ENCODE data around the gene TAP1.
"Not testable (repeated sequence)": the region's sequence is repeated elsewhere in the genome, so short reads cannot be mapped to it uniquely, and the experiment has no call there.

The TAP1 gene

GRCh38 chr6:32815996-32816395, 37.5 kb downstream of the TAP1 start:
- DNase-seq (ENCODE audit: low read depth): no peak
- H3K4me3 ChIP-seq (ENCODE audit: low read depth, low read length): no peak overlapping the region

DNA sequence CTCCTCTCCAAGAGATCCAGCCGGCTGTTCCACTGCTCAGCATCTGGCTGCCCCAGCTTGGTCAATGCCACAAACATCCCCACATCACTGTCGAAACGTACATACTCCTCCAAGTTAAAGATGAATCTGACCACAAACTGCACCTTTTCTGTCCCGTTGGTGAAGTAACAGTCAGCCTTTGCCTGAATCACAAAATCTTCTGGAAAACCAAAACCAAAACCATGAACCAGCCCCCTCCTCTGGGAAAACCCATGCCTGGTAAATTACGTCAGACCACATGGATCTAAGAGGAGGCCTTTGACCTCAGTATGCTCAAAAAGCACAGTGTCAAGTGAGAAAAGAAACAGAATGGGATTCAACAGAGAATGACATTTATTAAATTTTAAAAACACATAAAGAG, 38.4 kb downstream of the TAP1 start:
- peak; percentile 62 for DNase-seq (ENCODE audit: low read depth)
- H3K4me3 ChIP-seq (ENCODE audit: low read depth, low read length): no peak overlapping the region

DNA sequence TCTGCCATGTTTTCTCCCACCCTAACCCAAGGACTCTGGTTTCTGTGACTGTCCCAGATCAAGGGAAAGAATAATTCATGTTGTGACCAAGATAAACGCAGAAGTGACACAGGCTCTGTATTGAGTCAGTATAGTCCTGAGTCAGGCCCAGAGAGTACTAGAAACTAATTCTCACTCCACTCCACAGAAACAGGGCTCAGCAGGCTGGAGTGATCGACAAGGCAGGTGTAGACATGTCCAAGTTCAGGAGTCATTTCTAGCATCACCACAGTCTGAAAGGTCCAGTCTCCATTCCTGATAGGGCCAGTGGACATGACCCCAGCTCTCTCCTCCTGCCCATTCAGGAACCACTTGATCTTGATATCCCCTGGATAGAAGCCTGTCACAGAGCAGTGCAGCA, 39.4 kb downstream of the TAP1 start:
- DNase-seq (ENCODE audit: low read depth): no peak

DNA sequence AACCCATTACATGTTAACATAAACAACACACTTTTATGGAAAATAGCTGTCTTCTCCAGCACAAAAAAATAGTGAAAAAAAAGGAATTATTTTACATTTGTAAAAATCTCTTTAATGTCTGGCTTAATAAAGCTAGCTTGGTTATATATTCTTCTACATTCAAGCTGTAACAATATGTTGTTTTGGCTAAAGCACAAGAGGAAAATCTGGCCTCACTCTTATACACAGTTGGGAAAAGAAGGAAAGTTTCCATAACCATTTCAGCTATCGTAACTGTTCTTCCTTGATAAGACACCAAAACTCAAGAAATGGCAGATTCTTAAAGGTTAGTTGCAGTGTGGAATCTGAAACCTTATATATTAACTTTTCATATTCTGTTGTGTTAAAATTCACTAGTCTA, 44.3 kb downstream of the TAP1 start:
- DNase-seq (ENCODE audit: low read depth): no peak
- H3K4me3 ChIP-seq (ENCODE audit: low read depth, low read length): no peak overlapping the region

More for the DNA sequence above, 39.4 kb downstream of the TAP1 start:
- H3K4me3 ChIP-seq (ENCODE audit: low read depth, low read length): no peak overlapping the region

- no peak for DNase-seq (ENCODE audit: low read depth)
- no peak overlapping the region for H3K4me3 ChIP-seq (ENCODE audit: low read depth, low read length)
These were observed 46.4 kb downstream of the TAP1 start for GRCh38 chr6:32807020-32807580.

DNA sequence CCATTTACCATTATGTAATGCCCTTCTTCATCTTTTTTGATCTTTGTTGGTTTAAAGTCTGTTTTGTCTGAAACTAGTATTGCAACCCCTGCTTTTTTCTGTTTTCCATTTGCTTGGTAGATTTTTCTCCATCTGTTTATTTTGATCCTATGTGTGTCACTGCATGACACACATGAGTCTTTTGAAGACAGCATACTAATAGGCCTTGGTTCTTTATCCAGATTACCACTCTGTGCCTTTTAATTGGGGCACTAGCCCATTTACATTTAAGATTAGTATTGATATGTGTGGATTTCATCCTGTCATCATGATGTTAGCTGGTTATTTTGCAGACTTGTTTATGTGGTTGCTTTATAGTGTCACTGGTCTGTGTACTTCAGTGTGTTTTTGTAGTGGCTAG, 48.1 kb downstream of the TAP1 start:
- not testable (repeated sequence) for DNase-seq (ENCODE audit: low read depth)

DNA sequence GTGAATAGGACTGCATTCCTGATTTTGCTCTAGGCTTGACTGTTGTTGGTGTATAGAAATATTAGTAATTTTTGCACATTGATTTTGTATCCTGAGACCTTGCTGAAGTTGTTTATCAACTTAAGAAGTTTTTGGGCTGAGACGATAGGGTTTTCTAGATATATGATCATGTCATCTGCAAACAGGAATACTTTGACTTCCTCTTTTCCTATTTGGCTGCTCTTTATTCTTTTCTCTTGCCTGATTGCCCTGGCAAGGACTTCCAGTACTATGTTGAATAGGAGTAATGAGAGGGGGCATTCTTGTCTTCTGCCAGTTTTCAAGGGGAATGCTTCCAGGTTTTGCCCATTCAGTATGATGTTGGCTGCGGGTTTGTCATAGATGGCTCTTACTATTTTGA, 50.1 kb downstream of the TAP1 start:
- H3K4me3 ChIP-seq (ENCODE audit: low read depth, low read length): no peak overlapping the region
- DNase-seq (ENCODE audit: low read depth): no peak

More for the DNA sequence above, 48.1 kb downstream of the TAP1 start:
- not testable (repeated sequence) for H3K4me3 ChIP-seq (ENCODE audit: low read depth, low read length)

GRCh38 chr6:32799740-32800139, 53.8 kb downstream of the TAP1 start:
- H3K4me3 ChIP-seq (ENCODE audit: low read depth, low read length): no peak overlapping the region
- DNase-seq (ENCODE audit: low read depth): no peak

DNA sequence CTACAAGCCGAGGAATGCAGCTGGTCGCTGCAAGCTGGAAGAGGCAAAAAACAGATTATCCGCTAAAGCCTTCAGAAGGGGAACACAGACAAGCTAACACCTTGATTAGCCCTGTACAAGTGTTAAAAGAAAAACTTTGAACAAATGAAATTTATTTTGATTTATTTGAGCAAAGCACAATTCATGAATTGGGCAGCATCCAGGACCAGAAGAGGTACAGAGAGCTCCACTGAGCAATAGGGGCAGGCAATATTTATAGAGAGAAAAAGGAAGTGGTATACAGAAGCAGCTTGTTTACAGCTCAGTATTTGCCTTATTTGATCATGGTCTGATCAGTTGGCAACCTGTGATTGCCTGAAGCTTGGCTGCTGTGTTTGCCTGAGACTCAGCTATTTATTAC, 54.3 kb downstream of the TAP1 start:
- no peak overlapping the region for H3K4me3 ChIP-seq (ENCODE audit: low read depth, low read length)
- no peak for DNase-seq (ENCODE audit: low read depth)

DNA sequence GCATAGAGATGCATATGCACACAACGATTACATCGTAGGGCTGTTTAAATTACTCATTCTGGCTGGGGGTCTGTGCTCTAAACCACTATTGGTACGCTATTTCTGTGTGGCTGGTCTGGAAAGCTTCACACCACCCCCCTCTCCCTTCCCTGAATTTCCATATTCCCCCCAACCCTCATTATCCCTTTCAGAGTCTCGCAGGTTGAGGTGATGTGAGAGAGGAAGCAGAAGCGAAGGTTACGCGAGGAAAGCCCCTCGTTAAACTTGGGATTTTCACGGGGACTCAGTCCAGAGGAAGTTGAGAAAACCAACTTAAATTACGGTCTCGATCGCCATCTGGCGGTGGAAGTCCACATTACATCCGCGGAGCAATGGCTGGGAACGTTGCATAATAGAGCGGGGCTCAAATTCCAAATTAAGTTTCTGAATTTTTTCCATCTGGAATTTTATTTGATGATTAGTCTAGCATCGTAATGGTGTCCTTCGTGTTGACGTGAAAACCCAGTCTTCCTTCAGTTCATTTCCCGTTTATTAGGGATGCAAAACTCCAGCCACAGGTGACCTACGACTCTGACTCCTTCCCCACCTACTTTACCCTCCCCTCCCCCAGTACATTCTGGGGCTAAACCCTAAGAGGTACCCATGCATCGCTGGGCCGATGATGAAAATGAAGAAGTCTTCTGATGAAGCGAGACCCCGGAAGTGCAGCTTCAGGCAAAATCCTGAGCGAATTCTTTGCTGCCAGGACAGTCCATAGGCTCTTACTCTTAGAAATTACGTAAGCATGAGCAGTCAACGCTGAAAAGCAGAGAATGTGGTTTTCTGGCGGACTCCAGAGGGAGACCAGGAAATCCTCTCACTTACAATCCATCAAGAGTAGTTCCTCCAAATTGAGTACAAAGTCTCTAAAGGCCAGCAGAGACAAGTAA, 56.4 kb downstream of the TAP1 start:
- peak overlapping the region; percentile 40 for H3K4me3 ChIP-seq (ENCODE audit: low read depth, low read length)
- DNase-seq (ENCODE audit: low read depth): no peak
